C4-2B (cell line): Measurements from ENCODE around the gene RAPGEF1.

Experiments
- ZFX ChIP-seq: fragments of 450-650 bp; IDR thresholded peaks from 2 replicates; pipeline ENCODE4 v1.6.1; 2017
- TF ChIP-seq, protein P1 (sequence below): fragments of 450-650 bp; conservative IDR thresholded peaks from 2 replicates; pipeline ENCODE4 v1.5.1; 2017; ENCODE audit warnings: mild to moderate bottlenecking

DNA sequence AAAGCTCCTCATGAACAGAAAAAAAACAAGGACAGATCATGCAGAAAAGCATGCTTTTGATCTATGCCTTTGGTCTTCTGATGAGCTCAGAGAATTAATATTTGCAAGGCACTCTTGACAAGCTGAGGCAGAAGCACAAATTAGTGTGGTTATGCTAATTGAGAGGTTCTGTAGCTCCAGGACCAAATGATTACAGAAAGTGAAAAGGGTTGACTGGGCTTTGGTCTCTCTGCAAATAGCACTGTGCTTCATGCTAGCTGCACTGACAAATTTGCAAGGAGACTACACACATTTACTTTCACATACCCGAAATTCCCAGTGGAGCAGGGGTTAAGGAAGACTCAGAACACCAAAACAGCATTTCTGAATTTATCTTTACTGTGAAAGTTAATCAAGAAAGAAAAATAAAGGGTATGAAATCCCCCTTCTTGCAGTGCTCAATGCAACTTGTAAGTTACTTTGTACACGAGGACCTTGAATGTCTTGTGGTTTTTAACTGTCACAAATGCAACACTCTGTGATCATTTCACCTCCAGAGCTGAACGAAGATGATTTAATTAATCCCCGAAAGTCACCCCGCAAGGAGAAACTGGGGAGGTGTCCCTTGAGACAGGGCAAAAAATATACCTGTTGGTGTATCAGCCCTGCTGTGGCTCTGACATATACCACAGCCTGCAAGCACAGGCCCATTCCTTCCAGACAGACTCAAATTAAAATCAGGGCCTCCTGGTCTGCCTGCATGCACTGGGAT is 11.9 kb downstream of the RAPGEF1 start:
- TF ChIP-seq, protein P1, sequence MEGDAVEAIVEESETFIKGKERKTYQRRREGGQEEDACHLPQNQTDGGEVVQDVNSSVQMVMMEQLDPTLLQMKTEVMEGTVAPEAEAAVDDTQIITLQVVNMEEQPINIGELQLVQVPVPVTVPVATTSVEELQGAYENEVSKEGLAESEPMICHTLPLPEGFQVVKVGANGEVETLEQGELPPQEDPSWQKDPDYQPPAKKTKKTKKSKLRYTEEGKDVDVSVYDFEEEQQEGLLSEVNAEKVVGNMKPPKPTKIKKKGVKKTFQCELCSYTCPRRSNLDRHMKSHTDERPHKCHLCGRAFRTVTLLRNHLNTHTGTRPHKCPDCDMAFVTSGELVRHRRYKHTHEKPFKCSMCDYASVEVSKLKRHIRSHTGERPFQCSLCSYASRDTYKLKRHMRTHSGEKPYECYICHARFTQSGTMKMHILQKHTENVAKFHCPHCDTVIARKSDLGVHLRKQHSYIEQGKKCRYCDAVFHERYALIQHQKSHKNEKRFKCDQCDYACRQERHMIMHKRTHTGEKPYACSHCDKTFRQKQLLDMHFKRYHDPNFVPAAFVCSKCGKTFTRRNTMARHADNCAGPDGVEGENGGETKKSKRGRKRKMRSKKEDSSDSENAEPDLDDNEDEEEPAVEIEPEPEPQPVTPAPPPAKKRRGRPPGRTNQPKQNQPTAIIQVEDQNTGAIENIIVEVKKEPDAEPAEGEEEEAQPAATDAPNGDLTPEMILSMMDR: no peak
- TF ChIP-seq ZFX: no peak
